DOHH2 (cell line): ENCODE data around the gene PDC.
"Not testable (repeated sequence)": the region's sequence is repeated elsewhere in the genome, so short reads cannot be mapped to it uniquely, and the experiment has no call there.

Experiments
- H3F3A ChIP-seq: fragments of 200-600 bp; sonication (generic), shearing (Covaris generic); 2 replicates; pipeline ENCODE4 v1.6.0; 2016; ENCODE audit warnings: antibody characterized with exemption, mild to moderate bottlenecking; ENCODE audit not compliant: control insufficient read depth, insufficient read depth
- H3K27ac ChIP-seq: fragments of 200-600 bp; sonication (generic); 2 replicates; pipeline ENCODE4 v1.5.1; 2014; ENCODE audit warnings: low read depth, mild to moderate bottlenecking, low read length, moderate library complexity
- H3K27me3 ChIP-seq: fragments of 200-600 bp; sonication (generic); 2 replicates; pipeline ENCODE4 v1.6.1; 2014; ENCODE audit warnings: mild to moderate bottlenecking, low read length, mixed read lengths; ENCODE audit not compliant: control insufficient read depth
- H3K36me3 ChIP-seq: fragments of 200-600 bp; sonication (generic); 2 replicates; pipeline ENCODE4 v1.6.1; 2014; ENCODE audit warnings: mild to moderate bottlenecking, low read length, moderate library complexity, mixed read lengths; ENCODE audit not compliant: control insufficient read depth
- H3K4me1 ChIP-seq: fragments of 200-600 bp; sonication (generic); 2 replicates; pipeline ENCODE4 v1.6.1; 2014; ENCODE audit warnings: mild to moderate bottlenecking, low read length, mixed read lengths; ENCODE audit not compliant: control insufficient read depth
- H3K4me2 ChIP-seq: fragments of 200-600 bp; sonication (generic); 2 replicates; pipeline ENCODE4 v1.6.0; 2014; ENCODE audit warnings: mild to moderate bottlenecking, low read length, moderate library complexity
- H3K4me3 ChIP-seq: fragments of 200-600 bp; sonication (generic); 2 replicates; pipeline ENCODE4 v1.5.1; 2014; ENCODE audit warnings: mild to moderate bottlenecking, low read length, mixed read lengths
- H3K79me2 ChIP-seq: fragments of 200-600 bp; sonication (generic); 2 replicates; pipeline ENCODE4 v1.6.1; 2014; ENCODE audit warnings: mild to moderate bottlenecking, low read length, mixed read lengths; ENCODE audit not compliant: control insufficient read depth
- H3K9me2 ChIP-seq: fragments of 200-600 bp; sonication (generic); replicated peaks from 2 replicates; pipeline ENCODE4 v1.6.1; 2014; ENCODE audit warnings: mild to moderate bottlenecking, low read length, mixed read lengths; ENCODE audit not compliant: control insufficient read depth
- H3K9me3 ChIP-seq: fragments of 200-600 bp; sonication (generic); 2 replicates; pipeline ENCODE4 v1.6.1; 2014; ENCODE audit warnings: antibody characterized with exemption, low read length, mixed read lengths; ENCODE audit not compliant: control insufficient read depth, insufficient read depth
- H4K20me1 ChIP-seq: fragments of 200-600 bp; sonication (generic); 2 replicates; pipeline ENCODE4 v1.6.0; 2014; ENCODE audit warnings: low read depth, mild to moderate bottlenecking, antibody characterized with exemption, low read length, moderate library complexity; ENCODE audit not compliant: control insufficient read depth, insufficient read depth
- EZH2phosphoT487 ChIP-seq: fragments of 200-600 bp; sonication (generic); IDR thresholded peaks from 2 replicates; pipeline ENCODE4 v1.6.1; 2017; ENCODE audit warnings: borderline replicate concordance, mild to moderate bottlenecking, antibody characterized with exemption, low read length, moderate library complexity, mixed read lengths
- TF ChIP-seq, protein P1 (sequence below): fragments of 200-600 bp; sonication (generic); IDR thresholded peaks from one replicate; pipeline ENCODE4 v1.5.1; 2014; ENCODE audit warnings: antibody characterized with exemption, mild to moderate bottlenecking, low read depth, low read length; ENCODE audit not compliant: poor library complexity, severe bottlenecking

The PDC gene

DNA sequence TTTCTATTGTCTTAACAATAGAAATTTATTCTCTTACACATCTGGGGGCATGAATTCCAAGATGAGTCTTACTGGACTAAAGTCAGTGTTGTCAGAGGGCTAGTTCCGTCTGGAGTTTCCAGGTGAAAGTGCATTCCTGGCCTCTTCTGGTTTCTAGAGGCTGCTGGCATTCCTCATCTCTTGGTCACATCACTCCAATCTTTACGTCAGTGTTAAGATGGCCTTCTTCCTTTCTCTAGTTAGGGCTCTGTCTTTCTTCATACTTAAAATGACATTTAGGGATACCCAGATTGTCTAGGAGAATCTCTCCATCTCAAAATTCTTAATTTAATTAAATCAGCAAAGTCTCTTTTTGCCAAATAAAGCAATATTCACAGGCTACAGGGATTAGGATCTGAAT is 13.3 kb upstream of the PDC start:
- no peak overlapping the region for H3K27ac ChIP-seq
- H3K9me3 ChIP-seq = no peaks in the 10 kb centered on the region
- no peaks in the 10 kb centered on the region for H3F3A ChIP-seq
- H3K36me3 ChIP-seq = no peaks in the 10 kb centered on the region
- H3K79me2 ChIP-seq = no peaks in the 10 kb centered on the region
- H3K4me3 ChIP-seq = no peak overlapping the region
- TF ChIP-seq EZH2phosphoT487 = no peak
- TF ChIP-seq, protein P1, sequence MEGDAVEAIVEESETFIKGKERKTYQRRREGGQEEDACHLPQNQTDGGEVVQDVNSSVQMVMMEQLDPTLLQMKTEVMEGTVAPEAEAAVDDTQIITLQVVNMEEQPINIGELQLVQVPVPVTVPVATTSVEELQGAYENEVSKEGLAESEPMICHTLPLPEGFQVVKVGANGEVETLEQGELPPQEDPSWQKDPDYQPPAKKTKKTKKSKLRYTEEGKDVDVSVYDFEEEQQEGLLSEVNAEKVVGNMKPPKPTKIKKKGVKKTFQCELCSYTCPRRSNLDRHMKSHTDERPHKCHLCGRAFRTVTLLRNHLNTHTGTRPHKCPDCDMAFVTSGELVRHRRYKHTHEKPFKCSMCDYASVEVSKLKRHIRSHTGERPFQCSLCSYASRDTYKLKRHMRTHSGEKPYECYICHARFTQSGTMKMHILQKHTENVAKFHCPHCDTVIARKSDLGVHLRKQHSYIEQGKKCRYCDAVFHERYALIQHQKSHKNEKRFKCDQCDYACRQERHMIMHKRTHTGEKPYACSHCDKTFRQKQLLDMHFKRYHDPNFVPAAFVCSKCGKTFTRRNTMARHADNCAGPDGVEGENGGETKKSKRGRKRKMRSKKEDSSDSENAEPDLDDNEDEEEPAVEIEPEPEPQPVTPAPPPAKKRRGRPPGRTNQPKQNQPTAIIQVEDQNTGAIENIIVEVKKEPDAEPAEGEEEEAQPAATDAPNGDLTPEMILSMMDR = no peak
- no peak overlapping the region for H3K4me2 ChIP-seq
- no peaks in the 10 kb centered on the region for H3K4me1 ChIP-seq
- H3K9me2 ChIP-seq = no peaks in the 10 kb centered on the region
- H4K20me1 ChIP-seq = no peaks in the 10 kb centered on the region
- H3K27me3 ChIP-seq = no peaks in the 10 kb centered on the region; the same call in 1 of the 2 replicates

- no peaks in the 10 kb centered on the region for H3K4me1 ChIP-seq
- no peaks in the 10 kb centered on the region for H3K9me2 ChIP-seq
- H3K27me3 ChIP-seq = no peaks in the 10 kb centered on the region; the same call in 1 of the 2 replicates
- H3K9me3 ChIP-seq = no peaks in the 10 kb centered on the region
- H4K20me1 ChIP-seq = no peaks in the 10 kb centered on the region
- TF ChIP-seq, protein P1 = no peak
- no peak for TF ChIP-seq EZH2phosphoT487
- H3K4me2 ChIP-seq = no peak overlapping the region
- no peaks in the 10 kb centered on the region for H3F3A ChIP-seq
- H3K27ac ChIP-seq = no peak overlapping the region
- no peaks in the 10 kb centered on the region for H3K36me3 ChIP-seq
- H3K4me3 ChIP-seq = no peak overlapping the region
- H3K79me2 ChIP-seq = no peaks in the 10 kb centered on the region
Observed at GRCh38 chr1:186473047-186473446, 12.1 kb upstream of the PDC start.

DNA sequence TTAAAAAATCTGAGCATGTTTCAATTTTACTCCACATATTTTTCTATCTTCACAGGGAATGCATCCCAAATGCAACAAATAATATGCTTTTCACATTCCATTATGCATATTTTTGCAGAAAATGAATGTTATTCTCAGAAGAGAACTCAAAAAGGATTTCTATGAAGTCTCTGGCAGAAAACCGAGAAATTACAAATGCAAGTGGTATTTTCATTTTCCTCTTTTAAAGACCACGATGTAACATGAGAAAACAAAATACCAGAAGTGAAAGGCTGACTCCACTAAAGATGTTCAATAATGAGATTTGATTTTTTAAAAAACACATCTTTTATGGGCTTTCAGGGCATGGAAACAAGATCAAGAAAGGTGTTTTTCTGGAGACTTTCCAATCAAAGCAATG is 5.0 kb upstream of the PDC start:
- Histone ChIP-seq H3K9me3 (no peaks in the 10 kb centered on the region), H4K20me1 (no peaks in the 10 kb centered on the region), H3K4me2 (no peak overlapping the region), H3K27me3 (no peaks in the 10 kb centered on the region), H3K36me3 (no peaks in the 10 kb centered on the region), H3K4me1 (no peaks in the 10 kb centered on the region), H3K9me2 (no peaks in the 10 kb centered on the region), H3K4me3 (no peak overlapping the region), H3K79me2 (no peaks in the 10 kb centered on the region), H3F3A (no peaks in the 10 kb centered on the region), H3K27ac (no peak overlapping the region)
- TF ChIP-seq, protein P1 = no peak
- TF ChIP-seq EZH2phosphoT487 = no peak

DNA sequence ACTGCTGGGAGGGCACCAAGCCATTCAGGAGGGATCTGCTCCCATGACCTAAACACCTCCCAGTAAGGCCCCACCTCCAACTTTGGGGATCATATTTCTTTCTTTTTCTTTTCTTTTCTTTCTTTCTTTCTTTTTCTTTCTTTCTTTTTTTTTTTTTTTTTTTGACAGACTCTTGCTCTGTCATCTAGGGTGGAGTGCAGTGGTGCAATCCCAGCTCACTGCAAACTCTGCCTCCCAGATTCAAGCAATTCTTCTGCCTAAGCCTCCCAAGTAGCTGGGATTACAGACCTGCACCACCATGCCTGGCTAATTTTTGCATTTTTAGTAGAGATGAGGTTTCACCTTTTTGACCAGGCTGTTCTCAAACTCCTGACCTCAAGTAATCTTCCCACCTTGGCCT is 4.6 kb upstream of the PDC start:
- not testable (repeated sequence) for H3K36me3 ChIP-seq, H3K4me1 ChIP-seq, H3K27ac ChIP-seq, H3K4me2 ChIP-seq, H3K79me2 ChIP-seq, H3K27me3 ChIP-seq, H3K9me2 ChIP-seq, H4K20me1 ChIP-seq, H3K4me3 ChIP-seq, H3F3A ChIP-seq, H3K9me3 ChIP-seq
